Measurements from ENCODE around the gene HOXB1. TPM values are rescaled to one million over a fixed set of nuclear protein-coding genes. Genes with fewer than 3 reads are reported as not detected.

HOXB1 gene
- total RNA-seq, 2 experiments from 2014 or later: not detected

GRCh38 chr17:48555258-48556228 is 24.7 kb upstream of the HOXB1 start:
- peaks cover 3% of the 10 kb centered on the region for H3K4me1 Mint-ChIP-seq
- CTCF ChIA-PET: interaction anchor here (0.6 to 1.7 kb wide), 5 partner anchors 9 to 204 kb away, joined by 3 to 8 read pairs (median 4); no protein-coding TSS in a partner anchor
- DNase-seq: no peak
- POLR2A ChIA-PET: interaction anchor here (0.6 kb wide), 1 partner anchor 11 kb away, joined by 3 read pairs; no protein-coding TSS in a partner anchor
- peak overlapping the region; percentile 50 for H3K4me3 Mint-ChIP-seq
- peak overlapping the region; percentile 5 for H3K27ac Mint-ChIP-seq
- peaks cover 53% of the 10 kb centered on the region for H3K27me3 Mint-ChIP-seq
- no peaks in the 10 kb centered on the region for H3K36me3 Mint-ChIP-seq (ENCODE audit: low read depth)
- H3K9me3 Mint-ChIP-seq: no peaks in the 10 kb centered on the region

DNA sequence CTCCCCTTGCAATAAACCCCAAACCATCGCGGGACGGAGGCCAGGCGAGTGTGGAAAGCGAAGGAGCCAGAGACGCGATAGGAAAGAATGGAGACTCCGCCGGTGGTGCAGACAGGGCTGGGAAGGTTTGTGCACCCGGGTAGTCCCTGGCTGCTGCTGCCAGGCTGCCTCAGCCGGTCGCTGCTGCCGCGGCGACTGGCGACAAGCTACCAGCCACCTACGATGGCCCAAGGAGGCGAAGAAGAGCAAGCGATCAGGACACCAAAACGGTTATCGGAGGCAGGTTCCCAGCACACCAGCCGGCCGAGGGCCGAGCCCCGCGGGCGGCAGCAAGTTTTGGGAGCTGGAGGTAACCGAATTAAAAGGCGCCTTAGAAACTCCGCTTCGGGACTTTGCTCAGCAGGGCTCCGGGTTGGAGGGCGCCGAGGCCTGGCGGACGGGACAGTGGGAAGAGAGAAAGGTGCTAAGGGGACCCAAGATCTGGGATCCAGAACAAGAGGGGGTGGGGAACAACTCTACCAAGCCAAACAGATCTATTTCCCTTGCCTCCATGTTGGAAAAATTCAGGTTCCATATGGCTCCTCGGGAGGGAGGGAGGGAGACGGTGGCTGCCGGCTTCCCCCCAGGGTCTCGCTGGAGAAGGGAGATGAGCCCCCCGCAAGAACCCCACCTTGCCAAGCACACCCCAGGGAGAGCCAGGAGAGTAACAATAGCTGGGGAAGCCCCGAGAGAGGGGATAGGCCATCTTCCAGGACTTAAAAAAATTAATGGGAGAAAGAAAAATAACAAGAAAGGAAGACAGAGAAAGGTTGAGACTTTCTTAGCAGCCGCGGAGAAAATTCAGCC is 23.8 kb upstream of the HOXB1 start:
- peaks cover 53% of the 10 kb centered on the region for H3K27me3 Mint-ChIP-seq
- POLR2A ChIA-PET: interaction anchor here (0.6 kb wide), 1 partner anchor 10 kb away, joined by 3 read pairs; no protein-coding TSS in a partner anchor
- no peaks in the 10 kb centered on the region for H3K9me3 Mint-ChIP-seq
- DNase-seq: no peak
- peaks cover 3% of the 10 kb centered on the region for H3K4me1 Mint-ChIP-seq
- peak overlapping the region; percentile 5 for H3K27ac Mint-ChIP-seq
- CTCF ChIA-PET: interaction anchor here (1.1 to 1.7 kb wide), 2 partner anchors 8 to 28 kb away, joined by 5 to 8 read pairs; no protein-coding TSS in a partner anchor
- no peak overlapping the region for H3K4me3 Mint-ChIP-seq
- H3K36me3 Mint-ChIP-seq (ENCODE audit: low read depth): no peaks in the 10 kb centered on the region

GRCh38 chr17:48553826-48554225 is 23.0 kb upstream of the HOXB1 start:
- Mint-ChIP-seq H3K9me3 (no peaks in the 10 kb centered on the region), H3K27me3 (peaks cover 53% of the 10 kb centered on the region), H3K4me1 (peaks cover 3% of the 10 kb centered on the region), H3K36me3 (ENCODE audit: low read depth) (no peaks in the 10 kb centered on the region), H3K27ac (no peak overlapping the region), H3K4me3 (no peak overlapping the region)
- CTCF ChIA-PET: no interaction called here
- POLR2A ChIA-PET: no interaction called here
- DNase-seq: no peak

GRCh38 chr17:48553190-48553547 is 22.4 kb upstream of the HOXB1 start:
- no peak overlapping the region for H3K27ac Mint-ChIP-seq
- CTCF ChIA-PET: interaction anchor here (0.6 kb wide), 1 partner anchor 68 kb away, joined by 3 read pairs; no protein-coding TSS in a partner anchor
- no peak overlapping the region for H3K4me3 Mint-ChIP-seq
- no peaks in the 10 kb centered on the region for H3K36me3 Mint-ChIP-seq (ENCODE audit: low read depth)
- H3K27me3 Mint-ChIP-seq: peaks cover 49% of the 10 kb centered on the region
- no peak for DNase-seq
- POLR2A ChIA-PET: no interaction called here
- H3K4me1 Mint-ChIP-seq: peaks cover 8% of the 10 kb centered on the region
- no peaks in the 10 kb centered on the region for H3K9me3 Mint-ChIP-seq

DNA sequence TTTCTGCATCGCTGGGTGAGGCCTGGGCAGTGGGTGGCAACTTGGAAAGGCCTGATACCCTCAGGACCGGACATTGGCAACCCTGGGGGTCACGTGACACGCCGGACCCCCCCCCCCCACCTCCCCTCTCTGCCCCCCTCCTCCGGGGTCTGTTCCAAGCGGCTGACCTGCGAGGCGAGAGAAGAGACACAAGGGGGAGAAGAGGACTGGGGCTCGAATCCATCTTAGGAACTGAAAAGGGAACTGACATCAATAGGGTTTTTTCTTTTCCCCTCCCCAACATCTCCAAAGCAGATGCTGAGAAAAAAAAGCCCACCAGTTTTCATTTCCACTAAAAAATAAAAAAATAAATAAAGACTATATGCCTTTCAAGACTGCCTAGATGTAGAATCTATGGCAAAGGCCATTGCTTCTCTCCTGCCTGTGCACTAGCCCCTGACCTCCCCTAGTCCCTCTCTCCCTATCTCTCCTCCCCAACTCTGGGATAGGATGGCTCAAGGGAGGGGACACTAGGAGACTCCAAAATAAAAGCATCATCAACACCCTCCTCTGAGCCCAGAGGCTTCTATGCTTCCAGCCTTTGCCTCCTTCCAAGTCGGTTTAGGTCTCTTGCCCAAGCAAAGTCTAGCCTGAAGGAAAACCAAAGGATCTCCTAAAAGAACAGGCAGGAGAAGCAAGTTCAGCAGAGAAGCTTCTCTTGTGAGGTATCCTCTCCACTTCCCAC is 21.8 kb upstream of the HOXB1 start:
- Mint-ChIP-seq H3K27ac (no peak overlapping the region), H3K4me1 (peaks cover 14% of the 10 kb centered on the region), H3K9me3 (no peaks in the 10 kb centered on the region), H3K36me3 (ENCODE audit: low read depth) (no peaks in the 10 kb centered on the region), H3K4me3 (no peak overlapping the region), H3K27me3 (peaks cover 47% of the 10 kb centered on the region)
- no peak for DNase-seq
- ChIA-PET POLR2A (no interaction called here), CTCF (interaction anchor here (0.6 kb wide), 1 partner anchor 68 kb away, joined by 3 read pairs; no protein-coding TSS in a partner anchor)

DNA sequence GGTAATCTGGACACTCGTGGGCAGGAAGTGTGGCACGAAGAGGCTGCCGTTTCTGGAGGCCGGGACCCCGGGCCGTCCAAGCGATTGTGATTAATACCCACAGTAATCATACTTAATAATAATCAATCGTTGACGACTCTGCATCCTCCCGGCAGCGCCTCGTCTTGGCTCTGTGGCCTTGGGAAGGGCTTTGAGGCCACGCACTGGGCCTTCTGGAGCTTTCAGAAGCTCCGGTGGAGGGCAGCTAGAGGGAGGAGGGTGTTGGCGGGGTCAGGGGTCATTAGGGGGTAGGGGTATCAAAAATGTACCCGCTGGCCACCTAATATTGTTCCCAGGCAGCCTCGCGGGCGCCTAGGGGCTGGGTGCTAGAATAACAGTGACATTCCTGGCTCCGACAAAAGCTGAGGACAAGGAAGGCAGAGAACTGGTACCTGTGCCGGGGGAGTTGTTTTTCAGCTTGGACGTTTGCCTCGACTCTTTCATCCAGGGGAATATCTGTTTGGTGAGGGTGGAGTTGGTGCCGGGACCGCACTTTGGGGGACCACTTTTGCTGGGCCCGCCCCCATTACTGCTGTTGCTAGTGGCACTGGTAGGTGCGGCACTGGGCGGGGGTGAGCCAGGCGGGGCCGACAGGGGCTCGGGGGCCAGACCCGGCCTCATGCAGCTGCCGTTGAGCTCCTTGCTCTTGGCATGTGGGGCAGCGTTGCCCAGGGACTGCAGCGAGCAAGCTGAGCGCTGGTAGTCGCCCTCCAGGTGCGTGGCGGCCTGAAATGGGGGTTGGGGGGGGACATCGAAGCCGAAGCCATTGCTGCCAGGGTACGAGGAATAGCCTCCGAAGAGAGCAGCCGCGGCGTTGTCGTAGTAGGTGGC is 21.0 kb upstream of the HOXB1 start:
- H3K27ac Mint-ChIP-seq: no peak overlapping the region
- DNase-seq: no peak
- no peak overlapping the region for H3K4me3 Mint-ChIP-seq
- ChIA-PET CTCF (no interaction called here), POLR2A (no interaction called here)
- H3K36me3 Mint-ChIP-seq (ENCODE audit: low read depth): no peaks in the 10 kb centered on the region
- H3K27me3 Mint-ChIP-seq: peaks cover 47% of the 10 kb centered on the region
- H3K9me3 Mint-ChIP-seq: no peaks in the 10 kb centered on the region
- H3K4me1 Mint-ChIP-seq: peaks cover 19% of the 10 kb centered on the region

GRCh38 chr17:48551214-48551555 is 20.4 kb upstream of the HOXB1 start:
- Mint-ChIP-seq H3K4me3 (no peak overlapping the region), H3K27ac (no peak overlapping the region), H3K4me1 (peaks cover 22% of the 10 kb centered on the region), H3K27me3 (peaks cover 47% of the 10 kb centered on the region), H3K36me3 (ENCODE audit: low read depth) (no peaks in the 10 kb centered on the region), H3K9me3 (no peaks in the 10 kb centered on the region)
- DNase-seq: no peak
- POLR2A ChIA-PET: no interaction called here
- CTCF ChIA-PET: no interaction called here

GRCh38 chr17:48550502-48551213 is 19.8 kb upstream of the HOXB1 start:
- POLR2A ChIA-PET: no interaction called here
- no peak for DNase-seq
- peaks cover 24% of the 10 kb centered on the region for H3K4me1 Mint-ChIP-seq
- no peaks in the 10 kb centered on the region for H3K9me3 Mint-ChIP-seq
- H3K4me3 Mint-ChIP-seq: no peak overlapping the region
- H3K36me3 Mint-ChIP-seq (ENCODE audit: low read depth): no peaks in the 10 kb centered on the region
- peaks cover 46% of the 10 kb centered on the region for H3K27me3 Mint-ChIP-seq
- CTCF ChIA-PET: interaction anchor here (0.6 kb wide), 1 partner anchor 143 kb away, joined by 3 read pairs; no protein-coding TSS in a partner anchor
- H3K27ac Mint-ChIP-seq: no peak overlapping the region

DNA sequence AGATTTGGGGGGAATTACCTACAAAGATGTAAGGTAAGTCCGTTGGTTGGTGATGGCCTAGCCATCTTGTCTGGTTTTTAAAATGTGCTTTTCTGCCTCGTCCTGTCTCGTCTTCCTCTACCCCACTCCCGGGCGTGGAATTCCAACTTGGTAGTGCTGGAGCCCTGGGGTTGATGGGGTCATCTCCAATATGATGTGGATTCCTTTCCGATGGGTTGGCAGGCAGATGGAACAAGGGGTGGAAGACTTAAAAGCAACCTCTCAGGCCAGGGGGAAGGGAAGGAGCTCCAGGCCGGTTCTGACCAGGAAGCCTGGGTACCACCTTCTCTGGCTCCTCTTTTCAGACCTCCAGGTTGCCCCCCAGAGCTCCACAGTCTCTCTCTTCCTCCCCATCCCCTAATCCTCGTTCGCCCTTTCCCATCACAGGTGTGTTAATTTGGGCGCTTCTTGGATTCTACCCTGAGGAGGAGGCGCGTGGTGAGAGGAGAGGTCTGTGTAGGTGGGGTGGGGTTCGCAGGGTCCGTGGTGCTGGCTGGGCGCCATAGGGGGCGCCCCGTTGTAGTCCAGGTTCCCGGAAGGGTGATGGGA is 19.2 kb upstream of the HOXB1 start:
- POLR2A ChIA-PET: no interaction called here
- CTCF ChIA-PET: interaction anchor here (0.6 kb wide), 1 partner anchor 143 kb away, joined by 3 read pairs; no protein-coding TSS in a partner anchor

DNA sequence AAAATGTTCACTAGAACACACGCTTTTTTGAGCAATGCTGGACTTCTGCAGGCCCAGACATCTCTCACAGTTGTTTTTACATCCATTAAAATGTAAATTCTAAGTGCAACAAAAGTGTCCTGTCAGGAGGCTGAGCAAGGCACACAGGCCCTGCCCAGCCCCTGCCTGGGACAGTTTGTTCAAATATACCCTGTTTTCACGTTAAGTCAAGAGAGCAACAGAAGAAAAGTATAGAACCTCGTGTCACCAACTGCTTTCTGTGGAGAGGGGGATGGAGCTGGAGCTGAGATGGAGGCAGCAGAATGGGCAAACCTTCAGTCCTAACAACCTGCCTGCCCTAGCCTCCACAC is 18.4 kb upstream of the HOXB1 start:
- ChIA-PET CTCF (interaction anchor here (0.9 kb wide), 1 partner anchor 9 kb away, joined by 3 read pairs; no protein-coding TSS in a partner anchor), POLR2A (no interaction called here)

More for the DNA sequence above, 19.2 kb upstream of the HOXB1 start:
- Mint-ChIP-seq H3K27ac (no peak overlapping the region), H3K4me1 (peaks cover 20% of the 10 kb centered on the region), H3K27me3 (peaks cover 48% of the 10 kb centered on the region), H3K36me3 (ENCODE audit: low read depth) (no peaks in the 10 kb centered on the region), H3K4me3 (no peak overlapping the region), H3K9me3 (no peaks in the 10 kb centered on the region)
- no peak for DNase-seq

More for the DNA sequence above, 18.4 kb upstream of the HOXB1 start:
- H3K27me3 Mint-ChIP-seq: peaks cover 48% of the 10 kb centered on the region
- H3K4me3 Mint-ChIP-seq: no peak overlapping the region
- DNase-seq: no peak
- H3K27ac Mint-ChIP-seq: no peak overlapping the region
- peaks cover 23% of the 10 kb centered on the region for H3K4me1 Mint-ChIP-seq
- no peaks in the 10 kb centered on the region for H3K9me3 Mint-ChIP-seq
- no peaks in the 10 kb centered on the region for H3K36me3 Mint-ChIP-seq (ENCODE audit: low read depth)
